Osteoblast (primary cell): ENCODE data around the gene DUSP16. TPM values are rescaled to one million over a fixed set of nuclear protein-coding genes. Genes with fewer than 3 reads are reported as not detected.

Experiments used
- DNase-seq: peaks from one replicate; pipeline ENCODE4 v3.0.0; 2011; ENCODE audit warnings: low spot score, mixed read lengths; ENCODE audit not compliant: insufficient read length; ENCODE audit errors: missing footprints
- H2AFZ ChIP-seq: 2 replicates; pipeline ENCODE4 v1.6.0; 2011; ENCODE audit warnings: mild to moderate bottlenecking, low read length
- H3K27ac ChIP-seq: 2 replicates; pipeline ENCODE4 v1.5.1; 2011; ENCODE audit warnings: mild to moderate bottlenecking, low read depth, low read length, moderate library complexity
- H3K27me3 ChIP-seq: 2 replicates; pipeline ENCODE4 v1.6.0; 2012; ENCODE audit warnings: mild to moderate bottlenecking, control low read depth, inconsistent platforms, low read length, moderate library complexity; ENCODE audit not compliant: insufficient read depth
- H3K36me3 ChIP-seq: 2 replicates; pipeline ENCODE4 v1.5.1; 2011; ENCODE audit warnings: mild to moderate bottlenecking, low read length, control low read depth, moderate library complexity; ENCODE audit not compliant: insufficient read depth
- H3K4me1 ChIP-seq: 2 replicates; pipeline ENCODE4 v1.5.1; 2011; ENCODE audit warnings: mild to moderate bottlenecking, low read length, control low read depth, moderate library complexity; ENCODE audit not compliant: insufficient read depth
- H3K4me2 ChIP-seq: 2 replicates; pipeline ENCODE4 v1.6.0; 2011; ENCODE audit warnings: mild to moderate bottlenecking, low read length; ENCODE audit not compliant: insufficient read depth
- H3K4me3 ChIP-seq: fragments of 200-600 bp; sonication (generic); 3 replicates; pipeline ENCODE4 v1.5.1; 2012; ENCODE audit warnings: mild to moderate bottlenecking, low read length, inconsistent platforms; ENCODE audit not compliant: insufficient read depth
- H3K79me2 ChIP-seq: 2 replicates; pipeline ENCODE4 v1.6.0; 2012; ENCODE audit warnings: mild to moderate bottlenecking, low read length, control low read depth, inconsistent platforms; ENCODE audit not compliant: insufficient read depth
- H3K9me3 ChIP-seq: 2 replicates; pipeline ENCODE4 v1.5.1; 2011; ENCODE audit warnings: low read depth, low read length, control low read depth
- H4K20me1 ChIP-seq: 2 replicates; pipeline ENCODE4 v1.6.0; 2012; ENCODE audit warnings: mild to moderate bottlenecking, low read length, control low read depth; ENCODE audit not compliant: insufficient read depth
- CTCF ChIP-seq: IDR thresholded peaks from 2 replicates; pipeline ENCODE4 v1.5.1; 2011; ENCODE audit warnings: mild to moderate bottlenecking, low read depth, low read length, moderate library complexity; ENCODE audit errors: extremely low read depth
- total RNA-seq: library from RNA; depleted of rRNA; stranded (reverse); fragments of >200 nt; gene quantifications from 2 replicates; pipeline ENCODE4 v1.2.3, GENCODE V29; 2012

DUSP16 gene
- total RNA-seq, 1 donor, result 5.1 TPM

DNA sequence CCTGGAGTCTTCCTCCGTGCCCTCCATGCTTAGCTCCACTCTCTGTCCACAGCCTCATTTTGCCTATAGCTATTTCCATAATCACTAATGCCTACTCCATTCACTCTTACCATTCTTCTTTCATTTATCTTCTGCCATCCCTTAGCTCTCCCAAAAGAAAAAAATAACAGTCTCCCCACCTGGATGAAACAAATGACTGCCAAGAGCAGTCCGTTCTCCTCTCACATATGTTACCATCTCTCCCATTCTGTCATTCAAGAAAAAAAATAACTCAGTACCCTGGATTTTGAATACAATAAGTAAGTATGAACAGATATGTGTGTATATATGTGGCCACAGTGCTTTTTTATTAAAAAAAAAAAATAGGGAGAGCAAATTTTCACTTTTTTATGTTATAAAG, 13.2 kb downstream of the DUSP16 start:
- peaks cover 3% of the 10 kb centered on the region for H3K79me2 ChIP-seq
- H3K27ac ChIP-seq, result no peak overlapping the region
- H4K20me1 ChIP-seq, result no peaks in the 10 kb centered on the region
- H3K27me3 ChIP-seq, result no peaks in the 10 kb centered on the region
- no peak for DNase-seq
- H2AFZ ChIP-seq, result no peak overlapping the region
- H3K36me3 ChIP-seq, result no peaks in the 10 kb centered on the region
- H3K4me2 ChIP-seq, result no peak overlapping the region
- TF ChIP-seq CTCF, result no peak
- no peak overlapping the region for H3K4me3 ChIP-seq
- peaks cover 3% of the 10 kb centered on the region for H3K4me1 ChIP-seq
- H3K9me3 ChIP-seq, result no peaks in the 10 kb centered on the region

GRCh38 chr12:12548713-12549112, 13.9 kb downstream of the DUSP16 start:
- TF ChIP-seq CTCF, result no peak
- DNase-seq, result no peak
- no peaks in the 10 kb centered on the region for H4K20me1 ChIP-seq
- H3K9me3 ChIP-seq, result no peaks in the 10 kb centered on the region
- peaks cover 3% of the 10 kb centered on the region for H3K79me2 ChIP-seq
- H2AFZ ChIP-seq, result no peak overlapping the region
- H3K4me1 ChIP-seq, result peaks cover 3% of the 10 kb centered on the region
- no peaks in the 10 kb centered on the region for H3K36me3 ChIP-seq
- no peak overlapping the region for H3K4me3 ChIP-seq
- no peaks in the 10 kb centered on the region for H3K27me3 ChIP-seq
- H3K27ac ChIP-seq, result no peak overlapping the region
- no peak overlapping the region for H3K4me2 ChIP-seq

GRCh38 chr12:12546314-12546772, 16.3 kb downstream of the DUSP16 start:
- H4K20me1 ChIP-seq, result no peaks in the 10 kb centered on the region
- no peak overlapping the region for H2AFZ ChIP-seq
- no peak for DNase-seq
- no peaks in the 10 kb centered on the region for H3K36me3 ChIP-seq
- no peaks in the 10 kb centered on the region for H3K27me3 ChIP-seq
- H3K4me1 ChIP-seq, result peaks cover 3% of the 10 kb centered on the region
- no peak overlapping the region for H3K27ac ChIP-seq
- peaks cover 3% of the 10 kb centered on the region for H3K79me2 ChIP-seq
- TF ChIP-seq CTCF, result no peak
- no peaks in the 10 kb centered on the region for H3K9me3 ChIP-seq
- H3K4me2 ChIP-seq, result no peak overlapping the region
- H3K4me3 ChIP-seq, result no peak overlapping the region

GRCh38 chr12:12543959-12544358, 18.7 kb downstream of the DUSP16 start:
- no peaks in the 10 kb centered on the region for H3K36me3 ChIP-seq
- H3K79me2 ChIP-seq, result peaks cover 3% of the 10 kb centered on the region
- H2AFZ ChIP-seq, result no peak overlapping the region
- H3K4me2 ChIP-seq, result no peak overlapping the region
- no peaks in the 10 kb centered on the region for H3K9me3 ChIP-seq
- no peak overlapping the region for H3K27ac ChIP-seq
- no peak for TF ChIP-seq CTCF
- DNase-seq, result no peak
- no peaks in the 10 kb centered on the region for H4K20me1 ChIP-seq
- no peak overlapping the region for H3K4me3 ChIP-seq
- H3K27me3 ChIP-seq, result no peaks in the 10 kb centered on the region
- H3K4me1 ChIP-seq, result peaks cover 3% of the 10 kb centered on the region
